DMS153 treated with DMSO at 0.1 percent for 48 hours (cell line): ENCODE measurements around the gene PITPNC1.
A peak's percentile ranks its signal among the peaks of the same experiment; 100 is the strongest.
"Not testable (repeated sequence)": the region's sequence is repeated elsewhere in the genome, so short reads cannot be mapped to it uniquely, and the experiment has no call there.

ENCODE experiments used
- DNase-seq: peaks from one replicate; lab custom pipeline; 2025; ENCODE audit not compliant: unreplicated experiment; lab: John Stamatoyannopoulos, UW

The PITPNC1 gene

GRCh38 chr17:67366193-67367157 is 10.6 kb upstream of the PITPNC1 start, which contains the start of gene PSMD12:
PSMD12 (minus strand) TSS chr17:67366577; CDS start chr17:67366519, 58 bp downstream.
- peak; percentile 67 for DNase-seq

- DNase-seq, result no peak
Measured at GRCh38 chr17:67369676-67370075, 7.4 kb upstream of the PITPNC1 start.

- no peak for DNase-seq
Measured at GRCh38 chr17:67372751-67373150, 4.3 kb upstream of the PITPNC1 start.

- peak; percentile 12 for DNase-seq
Measured at GRCh38 chr17:67374329-67375053, 2.6 kb upstream of the PITPNC1 start.

GRCh38 chr17:67375054-67375427 is 2.0 kb upstream of the PITPNC1 start:
- DNase-seq, result no peak

- DNase-seq, result no peak
Measured at GRCh38 chr17:67375716-67376115, 1.4 kb upstream of the PITPNC1 start.

GRCh38 chr17:67376415-67376736 is 705 bp upstream of the PITPNC1 start:
- DNase-seq, result no peak

- DNase-seq, result peak; percentile 41
Measured at GRCh38 chr17:67377488-67378453, 690 bp downstream of the PITPNC1 start.

GRCh38 chr17:67378454-67379250 is 1.6 kb downstream of the PITPNC1 start:
- peak; percentile 70 for DNase-seq

GRCh38 chr17:67379251-67379630 is 2.2 kb downstream of the PITPNC1 start:
- DNase-seq, result no peak

GRCh38 chr17:67381929-67382257 is 4.8 kb downstream of the PITPNC1 start:
- DNase-seq, result no peak

- DNase-seq, result no peak
Measured at GRCh38 chr17:67385122-67385988, 8.3 kb downstream of the PITPNC1 start.

- no peak for DNase-seq
Measured at GRCh38 chr17:67386965-67387551, 10.0 kb downstream of the PITPNC1 start.

- not testable (repeated sequence) for DNase-seq
Measured at GRCh38 chr17:67388536-67388935, 11.5 kb downstream of the PITPNC1 start.

GRCh38 chr17:67388986-67389385 is 11.9 kb downstream of the PITPNC1 start:
- no peak for DNase-seq

GRCh38 chr17:67390006-67390645 is 13.0 kb downstream of the PITPNC1 start:
- DNase-seq, result peak; percentile 33

GRCh38 chr17:67390646-67391361 is 13.7 kb downstream of the PITPNC1 start:
- no peak for DNase-seq

- no peak for DNase-seq
Measured at GRCh38 chr17:67392111-67392510, 15.0 kb downstream of the PITPNC1 start.
